T-helper 22 cell (primary cell): ENCODE data around the gene ACTL7B.
"Not testable (repeated sequence)": the region's sequence is repeated elsewhere in the genome, so short reads cannot be mapped to it uniquely, and the experiment has no call there.

Experiments used
- DNase-seq: peaks from one replicate; pipeline ENCODE4 v3.0.0-alpha.2; 2020; ENCODE audit warnings: low read depth

The ACTL7B gene

GRCh38 chr9:108844391-108844790 is 11.4 kb downstream of the ACTL7B start:
- no peak for DNase-seq

DNA sequence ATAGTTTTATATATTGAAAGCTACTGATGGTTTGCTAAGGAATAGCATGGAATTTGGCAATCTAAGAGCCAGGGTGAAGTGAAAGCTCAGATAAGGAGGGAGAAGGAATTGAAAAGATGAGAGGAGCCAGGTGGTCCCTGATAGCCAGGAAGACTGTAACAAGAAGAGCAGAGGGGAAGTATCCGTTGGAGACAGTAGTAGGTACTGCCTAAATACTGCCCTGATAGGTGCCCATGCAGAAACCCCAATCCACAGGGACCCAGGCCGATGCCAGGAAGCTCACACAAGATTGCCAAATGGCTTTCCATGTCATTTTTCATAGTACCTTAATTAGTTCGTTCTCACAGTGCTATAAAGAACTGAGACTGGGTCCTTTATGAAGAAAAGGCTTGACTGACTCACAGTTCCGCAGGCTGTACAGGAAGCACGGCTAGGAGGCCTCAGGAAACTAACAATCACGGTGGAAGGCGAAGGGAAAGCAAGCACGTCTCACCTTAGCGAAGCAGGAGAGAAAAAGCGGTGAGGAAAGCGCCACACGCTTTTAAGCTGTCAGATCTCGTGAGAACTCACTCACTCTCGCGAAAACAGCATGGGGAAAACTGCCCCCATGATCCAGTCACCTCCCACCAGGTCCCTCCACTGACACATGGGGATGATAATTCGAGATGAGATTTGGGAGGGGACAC is 13.0 kb downstream of the ACTL7B start:
- DNase-seq: no peak

- DNase-seq: not testable (repeated sequence)
Observed at GRCh38 chr9:108839561-108839960, 16.2 kb downstream of the ACTL7B start.

DNA sequence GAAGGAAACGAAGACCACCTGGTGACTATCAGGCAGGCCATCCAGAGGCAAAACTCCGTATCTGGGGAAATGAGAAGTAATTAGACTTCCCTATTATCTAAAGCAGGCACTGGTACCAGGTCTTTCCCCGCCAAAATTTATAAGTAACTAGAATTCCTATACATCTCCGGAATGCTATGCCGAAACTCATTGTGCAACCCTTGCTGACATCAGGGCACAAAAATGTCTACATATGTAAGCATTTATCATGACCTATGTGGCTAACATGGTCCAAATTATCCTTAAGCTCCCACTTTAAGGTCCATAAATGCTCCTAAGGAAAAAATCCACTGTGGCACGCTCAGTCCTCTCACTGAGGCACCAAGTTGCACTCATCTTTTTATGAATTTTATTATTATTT is 17.8 kb downstream of the ACTL7B start:
- no peak for DNase-seq

- DNase-seq: no peak
Observed at GRCh38 chr9:108837530-108837929, 18.3 kb downstream of the ACTL7B start.

DNA sequence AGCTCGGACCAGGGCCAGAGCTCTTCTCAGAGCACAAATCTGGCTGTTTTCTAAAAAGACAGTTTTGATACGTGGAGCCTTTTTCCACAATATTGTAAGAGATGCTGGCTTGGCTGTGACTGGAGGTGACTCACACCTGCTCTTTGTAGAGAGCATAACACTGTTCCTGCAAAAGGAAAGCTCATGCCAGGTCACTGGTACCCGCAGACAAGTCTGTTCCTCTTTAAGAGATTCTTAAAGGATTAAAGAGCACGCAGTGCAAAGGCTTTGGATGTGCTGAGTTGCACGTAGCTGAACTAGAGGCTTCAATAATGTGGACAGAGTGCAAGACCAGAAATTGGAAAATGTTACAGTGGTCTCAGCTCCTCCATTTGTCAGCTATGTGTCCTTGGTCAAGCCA is 19.0 kb downstream of the ACTL7B start:
- no peak for DNase-seq

GRCh38 chr9:108836319-108836718 is 19.5 kb downstream of the ACTL7B start:
- DNase-seq: no peak

DNA sequence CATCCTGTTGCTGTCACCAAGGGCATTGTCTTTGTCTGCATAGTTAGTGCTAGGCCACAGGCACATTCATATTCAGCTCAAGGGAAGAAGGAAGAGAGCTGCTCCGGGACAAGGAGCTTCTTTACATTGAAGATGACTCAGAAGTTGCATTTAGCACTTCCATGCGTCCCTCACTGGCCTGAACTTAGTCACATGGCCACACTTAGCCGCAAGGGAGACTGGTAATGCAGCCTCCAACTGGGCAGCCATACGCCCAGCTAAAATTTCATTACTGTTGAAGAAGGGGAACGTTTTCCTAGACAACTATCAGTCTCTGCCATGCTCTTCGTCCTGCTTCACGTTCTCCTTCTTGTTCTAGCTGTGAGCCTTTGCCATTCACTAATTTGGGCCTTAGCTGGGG is 20.0 kb downstream of the ACTL7B start:
- no peak for DNase-seq

DNA sequence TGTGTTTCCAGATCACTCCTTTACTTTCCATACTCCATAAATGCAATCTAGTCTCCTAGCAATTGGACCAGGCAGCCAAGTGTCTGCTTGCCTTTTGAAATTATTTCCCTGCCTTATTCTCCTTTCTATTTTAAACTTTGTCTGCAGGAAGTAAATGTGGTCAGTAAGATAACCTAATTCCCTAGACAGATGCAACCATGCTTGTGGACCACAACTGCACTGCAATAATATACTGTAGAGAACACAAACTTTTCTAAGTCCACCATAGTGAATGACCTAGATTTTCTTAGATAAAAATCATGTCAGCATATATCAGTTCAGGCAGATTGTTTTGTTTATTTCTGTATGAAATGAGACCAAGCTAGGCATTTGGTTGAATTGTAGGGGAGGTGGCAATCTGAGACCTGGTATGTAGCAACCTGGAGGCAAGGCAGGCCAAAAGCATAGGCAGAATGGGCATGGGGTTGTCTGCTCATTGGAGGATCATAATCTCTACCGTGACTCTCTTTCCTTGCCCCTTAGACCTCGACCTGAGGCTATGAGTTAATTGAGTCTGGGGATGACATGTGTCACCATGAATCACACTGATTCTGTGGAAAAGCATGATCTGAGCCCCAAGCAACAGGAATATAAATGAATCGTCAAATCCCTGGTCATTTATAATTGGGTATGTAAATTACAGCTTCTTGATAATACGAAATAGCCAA is 20.7 kb downstream of the ACTL7B start:
- no peak for DNase-seq

- no peak for DNase-seq
Observed at GRCh38 chr9:108832179-108832500, 23.6 kb downstream of the ACTL7B start.

GRCh38 chr9:108831496-108832178 is 24.1 kb downstream of the ACTL7B start:
- DNase-seq: no peak

DNA sequence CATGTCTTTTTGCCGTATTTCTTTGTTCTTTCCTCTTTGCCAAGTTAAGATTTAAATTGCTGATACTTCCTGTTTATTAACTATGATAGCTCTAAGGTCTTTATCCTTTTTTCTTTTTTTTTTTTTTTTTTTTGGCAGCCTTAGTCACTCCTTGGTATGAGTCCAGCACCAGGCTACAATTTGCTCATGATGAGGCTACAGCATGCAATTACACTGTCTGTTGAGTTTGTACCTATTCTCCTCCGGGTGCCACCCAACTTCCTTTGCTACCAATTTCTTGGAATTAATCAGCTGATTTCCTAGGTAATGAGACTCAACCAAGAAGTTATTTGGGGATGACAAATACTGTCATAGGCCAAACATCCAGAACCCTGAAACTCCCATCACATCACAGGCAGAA is 25.5 kb downstream of the ACTL7B start:
- DNase-seq: no peak

- no peak for DNase-seq
Observed at GRCh38 chr9:108823829-108824228, 32.0 kb downstream of the ACTL7B start.

DNA sequence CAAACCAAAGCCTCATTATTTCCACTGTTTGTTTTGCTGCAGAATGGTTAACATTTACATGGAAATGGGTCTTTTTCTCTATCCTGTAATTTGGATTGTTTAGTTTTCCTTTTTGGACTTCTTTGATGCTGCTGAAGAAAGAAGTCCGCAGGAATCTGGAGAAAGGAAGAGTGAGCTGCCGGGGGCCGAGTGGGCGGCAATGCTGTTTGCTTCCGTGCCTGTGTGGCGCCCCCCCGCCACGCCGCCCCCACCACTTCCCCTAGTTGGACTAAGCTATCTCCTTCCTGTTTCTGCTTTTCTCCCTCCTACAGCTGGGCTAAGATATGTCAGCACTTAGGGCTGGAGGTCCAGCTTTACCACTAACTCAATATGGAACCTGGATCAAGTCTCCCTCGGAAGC is 39.7 kb downstream of the ACTL7B start:
- no peak for DNase-seq

GRCh38 chr9:108815156-108815555 is 40.6 kb downstream of the ACTL7B start:
- DNase-seq: no peak

GRCh38 chr9:108813951-108814601 is 41.7 kb downstream of the ACTL7B start:
- no peak for DNase-seq

- DNase-seq: no peak
Observed at GRCh38 chr9:108812396-108813025, 43.3 kb downstream of the ACTL7B start.

- no peak for DNase-seq
Observed at GRCh38 chr9:108811944-108812343, 43.8 kb downstream of the ACTL7B start.

DNA sequence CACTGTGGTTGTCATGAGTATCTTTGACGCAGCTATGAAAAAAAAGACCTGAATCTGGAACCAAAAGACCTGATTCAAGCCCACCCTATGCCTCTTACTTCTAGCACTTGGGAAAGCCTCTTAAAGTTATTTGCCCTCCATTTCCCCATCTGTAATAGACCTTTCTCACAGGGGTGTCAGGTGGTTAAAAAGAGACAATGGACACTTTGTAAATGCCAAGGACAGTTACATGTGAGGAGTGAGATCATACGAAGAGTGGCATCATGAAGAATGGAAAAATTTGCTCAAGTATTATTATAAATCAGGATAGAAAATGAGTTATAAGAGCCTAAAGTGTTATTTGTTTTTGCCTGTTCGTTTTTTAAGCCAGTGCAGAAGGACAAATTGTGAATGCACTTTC is 46.5 kb downstream of the ACTL7B start:
- DNase-seq: no peak
